GM21786 (cell line): Measurements from ENCODE around the gene AOC2.
"Not testable (repeated sequence)": the region's sequence is repeated elsewhere in the genome, so short reads cannot be mapped to it uniquely, and the experiment has no call there.

ENCODE experiments used
- ATAC-seq: cut with Tn5 transposase; IDR thresholded peaks from one replicate; pipeline ENCODE4 v1.9.1; 2021; ENCODE audit not compliant: unreplicated experiment

The AOC2 gene

GRCh38 chr17:42853597-42853967 lies 9.2 kb downstream of the AOC2 start:
- no peak for ATAC-seq

- ATAC-seq, result no peak
These were observed 9.8 kb downstream of the AOC2 start for GRCh38 chr17:42853968-42854790.

- ATAC-seq, result no peak
These were observed 10.7 kb downstream of the AOC2 start for GRCh38 chr17:42855048-42855596.

GRCh38 chr17:42856093-42856492 lies 11.7 kb downstream of the AOC2 start:
- not testable (repeated sequence) for ATAC-seq

- ATAC-seq, result not testable (repeated sequence)
These were observed 12.1 kb downstream of the AOC2 start for GRCh38 chr17:42856516-42856915.

GRCh38 chr17:42857389-42857788 lies 13.0 kb downstream of the AOC2 start:
- no peak for ATAC-seq

GRCh38 chr17:42865638-42866094 lies 21.3 kb downstream of the AOC2 start:
- no peak for ATAC-seq

- ATAC-seq, result no peak
These were observed 21.8 kb downstream of the AOC2 start for GRCh38 chr17:42866216-42866615.

GRCh38 chr17:42866631-42867575 lies 22.5 kb downstream of the AOC2 start:
- ATAC-seq, result no peak

- not testable (repeated sequence) for ATAC-seq
These were observed 23.4 kb downstream of the AOC2 start for GRCh38 chr17:42867694-42868261.

GRCh38 chr17:42868338-42868737 lies 24.0 kb downstream of the AOC2 start:
- ATAC-seq, result no peak

GRCh38 chr17:42871647-42872046 lies 27.3 kb downstream of the AOC2 start:
- no peak for ATAC-seq

GRCh38 chr17:42872251-42872965 lies 28.0 kb downstream of the AOC2 start:
- ATAC-seq, result no peak

GRCh38 chr17:42873315-42873714 lies 28.9 kb downstream of the AOC2 start:
- no peak for ATAC-seq

- ATAC-seq, result not testable (repeated sequence)
These were observed 29.7 kb downstream of the AOC2 start for GRCh38 chr17:42873932-42874695.

- ATAC-seq, result no peak
These were observed 32.7 kb downstream of the AOC2 start for GRCh38 chr17:42877037-42877436.

GRCh38 chr17:42878123-42878880 lies 33.9 kb downstream of the AOC2 start:
- no peak for ATAC-seq

GRCh38 chr17:42878924-42879595 lies 34.7 kb downstream of the AOC2 start:
- no peak for ATAC-seq
